Left ventricle myocardium inferior (tissue), 1 donor: ENCODE results near the gene BMAL2. TPM values are rescaled to one million over a fixed set of nuclear protein-coding genes. Genes with fewer than 3 reads are reported as not detected.

Experiments used
- DNase-seq: peaks from one replicate; pipeline ENCODE4 v3.0.0-alpha.2; 2020
- H3K27ac ChIP-seq: fragments of 200-600 bp; replicated peaks from 2 replicates; pipeline ENCODE4 v1.8.0; 2021
- H3K27me3 ChIP-seq: fragments of 200-600 bp; 2 replicates; pipeline ENCODE4 v1.8.0; 2021; ENCODE audit warnings: low read depth
- H3K36me3 ChIP-seq: fragments of 200-600 bp; 2 replicates; pipeline ENCODE4 v1.8.0; 2021
- H3K4me1 ChIP-seq: fragments of 200-600 bp; 2 replicates; pipeline ENCODE4 v1.8.0; 2021
- H3K4me3 ChIP-seq: fragments of 200-600 bp; 2 replicates; pipeline ENCODE4 v1.8.0; 2021; ENCODE audit warnings: mild to moderate bottlenecking, moderate library complexity
- H3K9me3 ChIP-seq: fragments of 200-600 bp; replicated peaks from 2 replicates; pipeline ENCODE4 v1.8.0; 2021
- CTCF ChIP-seq: fragments of 200-600 bp; IDR thresholded peaks from 2 replicates; pipeline ENCODE4 v1.8.0; 2021; ENCODE audit warnings: antibody characterized with exemption, mild to moderate bottlenecking, borderline replicate concordance
- intact Hi-C: fragments of 100-400 bp; cut with micrococcal nuclease; formaldehyde crosslinking; loops from one replicate; pipeline ENCODE4 v1.11.0; 2022
- total RNA-seq: library from RNA; stranded (reverse); fragmentation: NEBNext Ultra II Directional; extraction: Animal tissue kit (Norgen Biotek cat#: 25700); gene quantifications from one replicate; pipeline ENCODE4 v1.2.1, GENCODE V29; 2021
- donor health status: DM: no; HTN: yes; CAD: no; lungs with severe emphysema.

The BMAL2 gene
- total RNA-seq, 1 donor from 2014 or later: 1.5 TPM

- peak; percentile 78 for TF ChIP-seq CTCF
- Histone ChIP-seq H3K4me3 (no peak overlapping the region), H3K36me3 (peaks cover 54% of the 10 kb centered on the region), H3K27me3 (no peaks in the 10 kb centered on the region), H3K27ac (peak overlapping the region; percentile 42), H3K9me3 (no peaks in the 10 kb centered on the region), H3K4me1 (peaks cover 24% of the 10 kb centered on the region)
- intact Hi-C loops: no loop called here
- no peak for DNase-seq
Observed at GRCh38 chr12:27305673-27306456, 26.8 kb upstream of the BMAL2 start.

GRCh38 chr12:27309293-27309994, 23.2 kb upstream of the BMAL2 start:
- H3K27me3 ChIP-seq: no peaks in the 10 kb centered on the region
- H3K36me3 ChIP-seq: peaks cover 58% of the 10 kb centered on the region
- H3K4me3 ChIP-seq: no peak overlapping the region
- no peak for DNase-seq
- H3K4me1 ChIP-seq: peaks cover 16% of the 10 kb centered on the region
- intact Hi-C loops: no loop called here
- no peaks in the 10 kb centered on the region for H3K9me3 ChIP-seq
- no peak for TF ChIP-seq CTCF
- no peak overlapping the region for H3K27ac ChIP-seq

- H3K9me3 ChIP-seq: no peaks in the 10 kb centered on the region
- peaks cover 13% of the 10 kb centered on the region for H3K4me1 ChIP-seq
- intact Hi-C loops: no loop called here
- no peak for TF ChIP-seq CTCF
- no peak for DNase-seq
- H3K27ac ChIP-seq: no peak overlapping the region
- peaks cover 63% of the 10 kb centered on the region for H3K36me3 ChIP-seq
- H3K27me3 ChIP-seq: no peaks in the 10 kb centered on the region
- no peak overlapping the region for H3K4me3 ChIP-seq
Observed at GRCh38 chr12:27309995-27310315, 22.7 kb upstream of the BMAL2 start.

- DNase-seq: no peak
- peaks cover 100% of the 10 kb centered on the region for H3K36me3 ChIP-seq
- no peaks in the 10 kb centered on the region for H3K27me3 ChIP-seq
- no peaks in the 10 kb centered on the region for H3K4me1 ChIP-seq
- H3K27ac ChIP-seq: no peak overlapping the region
- no peaks in the 10 kb centered on the region for H3K9me3 ChIP-seq
- no peak for TF ChIP-seq CTCF
- no peak overlapping the region for H3K4me3 ChIP-seq
- intact Hi-C loops: no loop called here
Observed at GRCh38 chr12:27316947-27317346, 15.7 kb upstream of the BMAL2 start.

GRCh38 chr12:27319409-27319808, 13.2 kb upstream of the BMAL2 start:
- intact Hi-C loops: no loop called here
- H3K4me3 ChIP-seq: no peak overlapping the region
- no peak overlapping the region for H3K27ac ChIP-seq
- no peak for TF ChIP-seq CTCF
- DNase-seq: no peak
- H3K36me3 ChIP-seq: peaks cover 93% of the 10 kb centered on the region
- no peaks in the 10 kb centered on the region for H3K27me3 ChIP-seq
- no peaks in the 10 kb centered on the region for H3K4me1 ChIP-seq
- no peaks in the 10 kb centered on the region for H3K9me3 ChIP-seq
